Measurements from ENCODE around the gene FCGR3A. TPM values are rescaled to one million over a fixed set of nuclear protein-coding genes. Genes with fewer than 3 reads are reported as not detected.
"Not testable (repeated sequence)": the region's sequence is repeated elsewhere in the genome, so short reads cannot be mapped to it uniquely, and the experiment has no call there.

The FCGR3A gene
- total and polyA plus RNA-seq, 7 donors: 1.8 to 11.4 (median 4.7) TPM

- intact Hi-C loops (cut with DNase I); ATAC-seq: not testable (repeated sequence)
These were observed 7.5 kb downstream of the FCGR3A start for GRCh38 chr1:161542091-161542559.

GRCh38 chr1:161540570-161540960 lies 9.1 kb downstream of the FCGR3A start:
- H3K4me3 ChIP-seq; H3K27ac ChIP-seq; DNase-seq; H3K36me3 ChIP-seq (ENCODE audit: insufficient read depth in 1 of 2, low read depth in 1 of 2); H3K4me1 ChIP-seq; intact Hi-C loops (cut with DNase I); H3K9me3 ChIP-seq: not testable (repeated sequence)
- WGBS, 3 donors: 49 to 53% (median 50%) methylated on average over 10 of the region's 10 CpGs
- ATAC-seq: peak in 1 of 4 donors; percentile 19
- peaks cover 0 to 24% (median 3%) of the 10 kb centered on the region in 3 donors for H3K27me3 ChIP-seq (ENCODE audit: insufficient read depth in 3 of 3, low read length in 2 of 3)

More at GRCh38 chr1:161542091-161542559, 7.5 kb downstream of the FCGR3A start:
- 72 to 87% (median 76%) methylated on average over 5 of the region's 5 CpGs for WGBS, 3 donors
- not testable (repeated sequence) for H3K9me3 ChIP-seq; H3K4me1 ChIP-seq; H3K36me3 ChIP-seq (ENCODE audit: insufficient read depth in 1 of 2, low read depth in 1 of 2); H3K4me3 ChIP-seq; DNase-seq; H3K27ac ChIP-seq
- H3K27me3 ChIP-seq (ENCODE audit: insufficient read depth in 3 of 3, low read length in 2 of 3): peaks cover 0 to 24% (median 3%) of the 10 kb centered on the region in 3 donors

- WGBS, 3 donors: 3 to 5% (median 5%) methylated on average over 41 of the region's 41 CpGs
- H3K27ac ChIP-seq; H3K36me3 ChIP-seq (ENCODE audit: insufficient read depth in 1 of 2, low read depth in 1 of 2); H3K9me3 ChIP-seq; intact Hi-C loops (cut with DNase I); H3K4me1 ChIP-seq: not testable (repeated sequence)
- Histone ChIP-seq H3K4me3 (peak overlapping the region; percentile 58), H3K27me3 (ENCODE audit: insufficient read depth in 3 of 3, low read length in 2 of 3) (peaks cover 0 to 24% (median 3%) of the 10 kb centered on the region in 3 donors)
- DNase-seq (peak; percentile 70 to 82), ATAC-seq (peak; percentile 23 to 63 (median 46))
These were observed 9.7 kb downstream of the FCGR3A start for GRCh38 chr1:161539731-161540569.

- WGBS, 3 donors: 88 to 92% (median 90%) methylated on average over 7 of the region's 7 CpGs
- H3K4me3 ChIP-seq; H3K4me1 ChIP-seq; H3K9me3 ChIP-seq; H3K36me3 ChIP-seq (ENCODE audit: insufficient read depth in 1 of 2, low read depth in 1 of 2); DNase-seq; intact Hi-C loops (cut with DNase I); H3K27ac ChIP-seq; ATAC-seq: not testable (repeated sequence)
- peaks cover 0 to 24% (median 3%) of the 10 kb centered on the region in 3 donors for H3K27me3 ChIP-seq (ENCODE audit: insufficient read depth in 3 of 3, low read length in 2 of 3)
These were observed 10.6 kb downstream of the FCGR3A start for GRCh38 chr1:161538925-161539479.

- H3K9me3 ChIP-seq; ATAC-seq; H3K27ac ChIP-seq; H3K4me3 ChIP-seq; H3K4me1 ChIP-seq; DNase-seq; H3K36me3 ChIP-seq (ENCODE audit: insufficient read depth in 1 of 2, low read depth in 1 of 2); intact Hi-C loops (cut with DNase I): not testable (repeated sequence)
- WGBS, 3 donors: 75 to 85% (median 75%) methylated on average over 7 of the region's 7 CpGs
- H3K27me3 ChIP-seq (ENCODE audit: insufficient read depth in 3 of 3, low read length in 2 of 3): peaks cover 0 to 30% (median 3%) of the 10 kb centered on the region in 3 donors
These were observed 12.4 kb downstream of the FCGR3A start for GRCh38 chr1:161537068-161537669.

GRCh38 chr1:161532644-161533567 lies 16.7 kb downstream of the FCGR3A start:
- H3K36me3 ChIP-seq (ENCODE audit: insufficient read depth in 1 of 2, low read depth in 1 of 2); H3K4me1 ChIP-seq; H3K9me3 ChIP-seq; H3K4me3 ChIP-seq; intact Hi-C loops (cut with DNase I); H3K27ac ChIP-seq; ATAC-seq; DNase-seq: not testable (repeated sequence)
- H3K27me3 ChIP-seq (ENCODE audit: insufficient read depth in 3 of 3, low read length in 2 of 3): peaks cover 0 to 16% (median 0%) of the 10 kb centered on the region in 3 donors
- 39 to 58% (median 46%) methylated on average over 15 to 16 of the region's 16 CpGs for WGBS, 3 donors
